ENCODE results near the gene HAUS8.

HAUS8 gene

GRCh38 chr19:17105556-17105955 lies 30.3 kb upstream of the HAUS8 start:
- H2AFZ ChIP-seq, result no peak overlapping the region
- no peak overlapping the region for H3K9ac ChIP-seq
- peaks cover 5% of the 10 kb centered on the region for H3K79me2 ChIP-seq
- H3K27me3 ChIP-seq (ENCODE audit: control insufficient read depth, insufficient read depth, low read length), result no peaks in the 10 kb centered on the region
- no peak for TF ChIP-seq CTCF (IDR thresholded peaks at IDR 0.05)
- H3K4me3 ChIP-seq (ENCODE audit: low read depth, low read length), result no peak overlapping the region
- no peaks in the 10 kb centered on the region for H3K36me3 ChIP-seq (ENCODE audit: control insufficient read depth, insufficient read depth, low read length)
- no peak overlapping the region for H3K27ac ChIP-seq
- no peaks in the 10 kb centered on the region for H3K4me1 ChIP-seq
- H3K4me2 ChIP-seq (ENCODE audit: low read length), result no peak overlapping the region
- no peaks in the 10 kb centered on the region for H3K9me3 ChIP-seq (ENCODE audit: control insufficient read depth, low read length)

- no peak for TF ChIP-seq CTCF (IDR thresholded peaks at IDR 0.05)
- no peak overlapping the region for H3K27ac ChIP-seq
Measured at GRCh38 chr19:17104679-17105078, 29.4 kb upstream of the HAUS8 start.

GRCh38 chr19:17103177-17103576 lies 27.9 kb upstream of the HAUS8 start:
- Histone ChIP-seq H3K79me2 (peaks cover 12% of the 10 kb centered on the region), H3K36me3 (ENCODE audit: control insufficient read depth, insufficient read depth, low read length) (no peaks in the 10 kb centered on the region), H3K4me2 (ENCODE audit: low read length) (no peak overlapping the region), H3K27ac (no peak overlapping the region), H3K27me3 (ENCODE audit: control insufficient read depth, insufficient read depth, low read length) (no peaks in the 10 kb centered on the region), H3K4me3 (ENCODE audit: low read depth, low read length) (no peak overlapping the region), H3K4me1 (no peaks in the 10 kb centered on the region), H2AFZ (no peak overlapping the region), H3K9me3 (ENCODE audit: control insufficient read depth, low read length) (no peaks in the 10 kb centered on the region), H3K9ac (no peak overlapping the region)
- peak; percentile 15 for TF ChIP-seq CTCF (IDR thresholded peaks at IDR 0.05)

More at GRCh38 chr19:17104679-17105078, 29.4 kb upstream of the HAUS8 start:
- Histone ChIP-seq H3K79me2 (peaks cover 5% of the 10 kb centered on the region), H2AFZ (no peak overlapping the region), H3K36me3 (ENCODE audit: control insufficient read depth, insufficient read depth, low read length) (no peaks in the 10 kb centered on the region), H3K9ac (no peak overlapping the region), H3K4me2 (ENCODE audit: low read length) (no peak overlapping the region), H3K4me1 (no peaks in the 10 kb centered on the region), H3K9me3 (ENCODE audit: control insufficient read depth, low read length) (no peaks in the 10 kb centered on the region), H3K27me3 (ENCODE audit: control insufficient read depth, insufficient read depth, low read length) (no peaks in the 10 kb centered on the region), H3K4me3 (ENCODE audit: low read depth, low read length) (no peak overlapping the region)

GRCh38 chr19:17101686-17102628 lies 26.7 kb upstream of the HAUS8 start:
- no peak for TF ChIP-seq CTCF (IDR thresholded peaks at IDR 0.05)
- H3K4me1 ChIP-seq, result no peaks in the 10 kb centered on the region
- H2AFZ ChIP-seq, result no peak overlapping the region
- no peak overlapping the region for H3K4me2 ChIP-seq (ENCODE audit: low read length)
- H3K4me3 ChIP-seq (ENCODE audit: low read depth, low read length), result no peak overlapping the region
- H3K79me2 ChIP-seq, result peaks cover 15% of the 10 kb centered on the region
- no peak overlapping the region for H3K27ac ChIP-seq
- H3K36me3 ChIP-seq (ENCODE audit: control insufficient read depth, insufficient read depth, low read length), result no peaks in the 10 kb centered on the region
- no peak overlapping the region for H3K9ac ChIP-seq
- no peaks in the 10 kb centered on the region for H3K27me3 ChIP-seq (ENCODE audit: control insufficient read depth, insufficient read depth, low read length)
- no peaks in the 10 kb centered on the region for H3K9me3 ChIP-seq (ENCODE audit: control insufficient read depth, low read length)
